Left lung (tissue), 10 donors: ENCODE results near the gene B3GALT6. TPM values are rescaled to one million over a fixed set of nuclear protein-coding genes. Genes with fewer than 3 reads are reported as not detected.

Experiments used
- ATAC-seq: fragments of 200-7000 bp; cut with Tn5 transposase; one replicate; pipeline ENCODE4 v1.9.1; 2020; ENCODE audit warnings: moderate library complexity
- DNase-seq, 4 donors: peaks; one replicate each; pipeline ENCODE4 v3.0.0-alpha.2; 2013 to 2020
- H3K27ac ChIP-seq, 2 donors: fragments of 200-600 bp; sonication (generic) in 1 of 2; one replicate each; pipeline versions ENCODE4 v1.5.0 to v1.8.0; 2020 to 2021
- H3K27me3 ChIP-seq, 2 donors: fragments of 200-600 bp; sonication (generic) in 1 of 2; one replicate each; pipeline versions ENCODE4 v1.5.0 to v1.8.0; 2020 to 2021
- H3K36me3 ChIP-seq, 2 donors: fragments of 200-600 bp; sonication (generic) in 1 of 2; one replicate each; pipeline versions ENCODE4 v1.5.0 to v1.8.0; 2020 to 2021
- H3K4me1 ChIP-seq, 2 donors: fragments of 200-600 bp; one replicate each; pipeline ENCODE4 v1.8.0; 2021
- H3K4me3 ChIP-seq, 2 donors: fragments of 200-600 bp; sonication (generic) in 1 of 2; one replicate each; pipeline versions ENCODE4 v1.5.0 to v1.8.0; 2020 to 2021; ENCODE audit warnings: mild to moderate bottlenecking in 1 of 2
- H3K9me3 ChIP-seq, 2 donors: fragments of 200-600 bp; sonication (generic) in 1 of 2; one replicate each; pipeline versions ENCODE4 v1.5.0 to v1.8.0; 2020 to 2021
- CTCF ChIP-seq, 2 donors: fragments of 200-600 bp; sonication (generic) in 1 of 2; IDR thresholded peaks; one replicate each; pipeline versions ENCODE4 v1.5.0 to v1.8.0; 2021; ENCODE audit warnings: antibody characterized with exemption in 2 of 2
- intact Hi-C, 2 donors: fragments of 100-400 bp; cut with DNase I; formaldehyde crosslinking; loops; one replicate each; pipeline versions ENCODE4 v1.11.2 to v1.14.2; 2022
- polyA plus RNA-seq, 6 donors: library from polyadenylated mRNA; unstranded; fragments of 120-200 nt; gene quantifications; one replicate each; pipeline ENCODE4 v1.2.1, GENCODE V29; 2013; ENCODE audit not compliant: insufficient read length in 6 of 6
- total RNA-seq, 2 donors: library from RNA; stranded (reverse); fragmentation: NEBNext Ultra II Directional; extraction: Animal tissue kit (Norgen Biotek cat#: 25700); gene quantifications; one replicate each; pipeline ENCODE4 v1.2.1, GENCODE V29; 2021
- donor health status: DM: no; HTN: yes; CAD: no.
- donor health status: DM: no; HTN: no; CAD: no.

B3GALT6 gene
- total and polyA plus RNA-seq, 8 donors = 12.6 to 25.2 (median 17.8) TPM

GRCh38 chr1:1233567-1233892, 1.5 kb downstream of the B3GALT6 start:
- no peak overlapping the region for H3K27ac ChIP-seq
- H3K4me3 ChIP-seq = peak overlapping the region in 1 of 2 donors; percentile 40
- H3K27me3 ChIP-seq = peaks cover 14 to 25% of the 10 kb centered on the region in 2 donors
- no peaks in the 10 kb centered on the region for H3K9me3 ChIP-seq
- DNase-seq (no peak), ATAC-seq (no peak)
- no peak for TF ChIP-seq CTCF (IDR thresholded peaks at IDR 0.05)
- peaks cover 5 to 38% of the 10 kb centered on the region in 2 donors for H3K4me1 ChIP-seq
- peaks cover 0 to 16% of the 10 kb centered on the region in 2 donors for H3K36me3 ChIP-seq
- intact Hi-C loops = no loop called here

- intact Hi-C loops = no loop called here
- no peak for ATAC-seq
- Histone ChIP-seq H3K27ac (no peak overlapping the region), H3K27me3 (peaks cover 21 to 32% of the 10 kb centered on the region in 2 donors), H3K9me3 (no peaks in the 10 kb centered on the region), H3K4me3 (no peak overlapping the region), H3K4me1 (peaks cover 5 to 37% of the 10 kb centered on the region in 2 donors), H3K36me3 (peaks cover 0 to 8% of the 10 kb centered on the region in 2 donors)
- TF ChIP-seq CTCF (IDR thresholded peaks at IDR 0.05) = no peak
- DNase-seq = no peak
These were observed 2.3 kb downstream of the B3GALT6 start for GRCh38 chr1:1234180-1234808.

- Histone ChIP-seq H3K4me3 (no peak overlapping the region), H3K36me3 (peaks cover 0 to 5% of the 10 kb centered on the region in 2 donors), H3K9me3 (no peaks in the 10 kb centered on the region), H3K4me1 (peaks cover 5 to 28% of the 10 kb centered on the region in 2 donors), H3K27me3 (peaks cover 28 to 41% of the 10 kb centered on the region in 2 donors), H3K27ac (no peak overlapping the region)
- ATAC-seq (no peak), DNase-seq (no peak)
- intact Hi-C loops = no loop called here
- no peak for TF ChIP-seq CTCF (IDR thresholded peaks at IDR 0.05)
These were observed 3.1 kb downstream of the B3GALT6 start for GRCh38 chr1:1235016-1235744.

- Histone ChIP-seq H3K4me1 (peaks cover 5 to 19% of the 10 kb centered on the region in 2 donors), H3K27ac (no peak overlapping the region), H3K4me3 (no peak overlapping the region), H3K27me3 (peaks cover 28 to 52% of the 10 kb centered on the region in 2 donors), H3K9me3 (no peaks in the 10 kb centered on the region), H3K36me3 (peaks cover 0 to 5% of the 10 kb centered on the region in 2 donors)
- no peak for TF ChIP-seq CTCF (IDR thresholded peaks at IDR 0.05)
- DNase-seq (no peak), ATAC-seq (no peak)
- intact Hi-C loops = no loop called here
These were observed 4.2 kb downstream of the B3GALT6 start for GRCh38 chr1:1236176-1236763.
